Middle frontal gyrus (tissue), 1 donor: Measurements from ENCODE around the gene MLKL.

ENCODE experiments used
- DNase-seq: peaks from one replicate; pipeline ENCODE4 v3.0.0-alpha.2; 2015; ENCODE audit warnings: low spot score; ENCODE audit errors: extremely low spot score

MLKL gene

DNA sequence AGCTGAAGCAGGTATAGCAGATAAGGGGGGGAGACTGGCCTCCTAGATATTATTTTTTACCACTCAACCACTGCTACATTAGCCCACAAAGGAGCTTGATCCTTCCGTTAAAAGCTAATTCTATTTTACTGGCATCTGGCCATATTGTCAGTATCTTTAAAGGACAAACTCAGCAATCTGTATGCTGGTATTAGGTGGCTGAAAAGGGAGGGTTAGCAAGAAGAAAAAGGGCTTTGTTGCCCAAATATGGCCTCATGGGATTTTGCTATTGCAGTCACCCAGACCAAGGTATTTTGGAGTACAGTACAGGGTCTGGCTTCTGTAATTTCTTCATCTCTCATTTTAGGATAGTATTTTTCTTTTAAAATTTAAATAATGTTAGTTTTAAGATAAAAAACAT lies 48.4 kb downstream of the MLKL start:
- DNase-seq = no peak

DNA sequence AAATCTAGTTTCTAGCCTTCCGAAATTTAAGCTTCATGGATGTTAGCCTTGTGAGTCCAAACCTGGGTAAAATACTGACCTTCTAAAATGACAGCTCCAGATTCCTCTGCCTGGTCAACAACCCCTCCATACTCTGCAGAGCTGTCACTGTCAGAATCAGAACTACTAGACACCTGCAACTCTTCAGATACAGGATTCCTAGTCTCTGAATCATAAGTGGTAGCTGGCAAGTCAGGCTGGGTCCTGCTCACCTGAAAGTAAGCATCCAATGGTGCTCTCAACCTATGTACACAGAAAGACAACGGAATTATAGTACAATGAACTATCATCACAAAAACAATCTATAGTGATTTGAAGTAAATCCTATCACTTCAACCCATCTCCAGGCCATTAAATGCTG lies 48.8 kb downstream of the MLKL start:
- DNase-seq = no peak

DNA sequence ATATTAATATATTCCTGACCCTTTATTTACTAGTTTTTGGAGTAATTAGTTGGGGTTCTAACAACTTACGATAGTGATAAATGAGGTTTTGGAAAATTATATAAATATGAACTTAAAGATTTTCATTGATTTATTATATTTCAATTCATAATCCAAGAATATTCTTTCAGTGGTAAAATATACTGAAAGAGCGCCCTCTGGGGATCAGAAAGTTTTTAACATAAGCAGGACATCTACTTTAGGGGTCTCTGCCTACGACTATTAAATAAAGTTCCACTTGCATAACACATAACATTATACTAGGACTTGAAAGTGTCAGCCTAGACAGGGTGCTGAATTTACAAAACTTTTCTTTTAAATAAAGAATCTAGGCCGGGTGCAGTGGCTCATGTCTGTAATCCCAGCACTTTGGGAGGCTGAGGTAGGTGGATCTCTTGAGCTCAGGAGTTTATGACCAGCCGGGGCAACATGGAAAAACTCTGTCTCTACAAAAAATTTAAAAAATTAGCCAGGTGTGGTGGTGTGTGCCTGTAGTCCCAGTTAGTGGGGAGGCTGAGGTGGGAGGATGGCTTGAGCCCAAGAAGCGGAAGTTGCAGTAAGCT lies 49.6 kb downstream of the MLKL start:
- DNase-seq = no peak

DNA sequence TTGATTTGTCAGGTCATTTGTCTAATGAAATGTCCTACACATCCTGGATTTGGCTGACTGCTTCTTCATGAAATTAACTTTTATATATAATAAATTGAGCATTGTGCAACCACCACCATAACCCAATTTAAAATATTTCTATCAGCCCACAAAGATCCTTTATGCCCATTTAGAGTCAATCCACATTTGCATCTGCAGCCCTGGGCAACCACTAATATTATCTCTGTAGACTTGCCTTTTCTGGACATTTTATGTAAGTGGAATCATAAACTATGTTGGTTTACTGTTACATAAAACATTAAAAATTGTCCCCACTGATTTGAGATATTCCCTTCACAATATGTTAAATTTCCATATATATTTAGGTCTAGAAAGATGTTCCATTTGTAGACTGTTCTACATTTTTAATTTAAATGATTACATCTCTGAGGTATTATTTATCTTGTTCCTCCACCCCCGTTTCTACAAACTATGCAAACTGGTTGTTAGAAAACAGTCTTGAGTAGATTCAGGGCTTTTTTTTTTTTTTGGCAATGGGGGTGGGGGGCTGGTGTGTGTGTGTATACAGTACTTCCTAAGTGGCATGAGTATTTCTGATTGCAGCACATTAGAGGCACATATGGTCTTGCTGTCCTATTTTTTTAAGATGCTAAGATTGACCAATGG lies 50.7 kb downstream of the MLKL start:
- DNase-seq = no peak

GRCh38 chr16:74641969-74642368 lies 58.7 kb downstream of the MLKL start:
- DNase-seq = no peak

DNA sequence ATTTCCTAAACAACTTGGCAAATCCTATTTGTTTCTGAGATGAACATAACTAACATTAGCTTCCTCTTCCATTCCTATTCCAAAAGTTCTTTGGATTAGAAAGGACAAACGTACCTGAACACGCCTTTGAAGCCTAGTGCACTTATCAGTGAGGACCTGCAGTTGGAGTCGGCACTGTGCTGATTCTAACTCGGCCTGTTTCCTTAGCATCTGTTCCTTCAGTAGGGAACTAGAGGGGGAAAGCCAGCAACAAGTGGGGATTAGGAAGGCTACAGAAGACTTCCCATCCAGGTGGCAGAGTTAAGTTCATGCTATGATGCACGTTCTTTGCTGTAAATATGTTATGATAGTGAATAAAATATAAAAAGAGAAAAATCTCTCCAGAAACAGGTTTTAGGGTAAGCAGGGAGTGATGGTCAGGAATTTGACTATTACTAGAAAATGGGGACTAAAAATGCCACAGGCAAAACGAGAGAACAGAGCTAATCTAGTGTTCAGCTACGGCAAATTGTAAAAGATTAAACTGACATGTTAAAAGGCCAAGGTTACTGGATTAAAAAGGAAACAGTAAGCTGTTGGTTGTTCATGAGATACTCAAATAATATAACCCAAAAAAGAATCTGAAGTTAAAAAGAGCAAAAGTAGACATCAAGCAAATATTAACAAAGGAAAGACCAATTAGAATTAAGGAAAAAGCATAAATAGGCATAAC lies 62.8 kb downstream of the MLKL start:
- DNase-seq = no peak

- DNase-seq = no peak
These were observed 65.4 kb downstream of the MLKL start for GRCh38 chr16:74635303-74635702.

GRCh38 chr16:74633686-74634085 lies 67.0 kb downstream of the MLKL start:
- no peak for DNase-seq

DNA sequence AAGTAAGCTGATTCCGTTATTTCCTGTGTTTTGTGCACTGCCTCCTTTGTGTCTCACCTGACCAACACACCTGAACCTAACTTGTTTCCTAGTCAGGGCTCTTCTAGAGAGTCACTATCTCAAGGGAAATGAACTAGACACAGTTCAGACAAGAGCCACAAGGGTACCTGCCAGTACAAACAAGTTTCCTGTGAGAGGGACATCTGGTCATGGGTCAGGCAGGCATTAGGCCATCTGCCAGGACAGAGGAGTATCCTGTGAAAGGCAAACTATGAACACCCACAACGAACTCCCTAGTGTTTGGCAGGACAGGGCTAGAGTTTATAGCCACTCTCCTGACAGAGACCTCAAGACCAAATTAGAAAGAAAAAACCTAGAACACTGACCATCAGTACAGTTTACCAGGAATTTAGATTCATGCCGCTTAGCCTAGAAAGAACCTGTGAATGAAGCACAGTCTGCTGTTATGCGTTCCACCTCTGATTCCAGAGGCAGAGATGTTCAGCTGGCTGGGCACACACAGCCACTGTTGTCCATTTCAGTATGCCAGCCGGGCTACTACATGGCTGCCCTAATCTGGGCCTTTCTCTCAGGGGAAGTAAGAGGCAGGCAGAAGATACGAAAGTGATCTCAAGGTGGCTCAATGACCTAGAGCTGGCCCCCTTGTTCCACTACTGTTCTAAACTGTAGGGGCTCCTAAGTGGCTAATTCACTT lies 73.0 kb downstream of the MLKL start:
- DNase-seq = no peak

GRCh38 chr16:74626741-74627416 lies 73.8 kb downstream of the MLKL start:
- DNase-seq = no peak

- no peak for DNase-seq
These were observed 74.9 kb downstream of the MLKL start for GRCh38 chr16:74625500-74626350.

DNA sequence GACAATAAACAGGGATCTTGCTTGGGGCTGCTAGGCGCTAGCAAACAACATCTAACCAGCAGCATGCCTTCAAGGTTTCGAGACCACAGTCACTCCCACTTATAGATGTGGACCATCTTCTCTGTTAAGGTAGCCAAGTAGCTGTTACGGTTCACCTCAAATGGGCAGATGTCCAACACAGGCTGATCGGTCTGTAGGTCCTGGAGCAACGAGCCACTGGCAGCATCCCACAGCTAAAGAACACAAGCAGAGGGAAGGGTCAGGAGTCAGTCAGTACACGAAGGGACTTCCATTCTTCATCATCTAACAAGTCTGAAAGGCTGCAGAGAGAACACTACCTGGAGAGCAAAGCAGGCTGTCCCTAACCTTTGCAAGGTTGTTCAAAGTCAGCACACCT lies 76.8 kb downstream of the MLKL start:
- no peak for DNase-seq

DNA sequence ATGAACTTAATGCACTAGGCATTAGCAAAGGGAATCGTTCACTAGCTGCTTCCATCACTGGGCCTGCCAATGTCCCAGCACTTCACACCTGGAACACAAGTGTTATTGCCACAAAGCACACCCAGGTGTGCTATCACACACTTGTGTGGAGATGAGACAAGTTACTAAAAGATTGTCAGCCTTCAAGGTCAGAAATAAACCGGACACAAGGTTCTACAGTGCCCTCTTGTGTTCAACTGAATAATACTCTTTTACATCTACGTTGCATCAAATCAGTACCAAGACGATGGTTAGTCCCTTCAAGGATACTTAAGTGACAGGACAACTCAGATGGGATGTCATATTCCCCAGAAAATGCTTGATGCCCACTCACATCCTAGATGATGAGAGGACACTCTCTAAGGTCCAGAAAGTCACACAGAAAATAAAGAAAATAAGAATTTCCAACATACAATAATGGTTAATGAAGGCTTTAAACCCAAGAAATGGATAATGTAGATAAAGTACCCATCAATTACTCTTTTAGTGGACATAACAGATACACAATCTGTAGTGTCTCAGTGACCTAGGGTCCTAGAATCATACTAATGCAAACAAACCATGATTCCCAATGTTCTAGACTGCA lies 77.3 kb downstream of the MLKL start:
- DNase-seq = peak; percentile 36

DNA sequence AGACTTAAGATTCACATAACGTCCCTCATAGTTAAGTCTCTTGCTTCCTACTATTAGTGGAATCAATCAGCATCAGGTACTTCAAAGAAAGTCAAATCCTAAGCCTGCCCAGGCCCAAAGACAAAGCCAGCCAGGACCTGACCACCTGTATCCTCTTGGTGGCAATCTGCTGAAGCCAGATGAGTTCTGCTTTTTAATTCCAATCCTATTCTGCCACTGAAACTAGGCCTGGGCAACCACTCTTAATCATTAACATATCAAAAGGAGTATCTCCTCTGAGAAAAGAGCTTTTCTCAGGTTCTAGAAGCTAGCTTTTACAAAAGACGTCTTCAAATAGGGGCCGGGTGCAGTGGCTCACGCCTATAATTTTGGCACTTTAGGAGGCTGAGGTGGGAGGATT lies 78.7 kb downstream of the MLKL start:
- DNase-seq = no peak
